GM21737 (cell line): ENCODE results near the gene HOXB5.

Experiments used
- ATAC-seq: cut with Tn5 transposase; IDR thresholded peaks from one replicate; pipeline ENCODE4 v1.9.1; 2021; ENCODE audit warnings: mild to moderate bottlenecking, moderate library complexity; ENCODE audit not compliant: unreplicated experiment

HOXB5 gene

GRCh38 chr17:48593126-48593829 is at the start of gene HOXB5:
TSS of gene HOXB5 (minus strand) at chr17:48593779. CDS start at chr17:48593682, 97 bp downstream.
- no peak for ATAC-seq

GRCh38 chr17:48642843-48643696 is 49.5 kb upstream of the HOXB5 start:
- ATAC-seq: no peak

- ATAC-seq: no peak
These were observed 48.7 kb upstream of the HOXB5 start for GRCh38 chr17:48642059-48642842.

- no peak for ATAC-seq
These were observed 48.0 kb upstream of the HOXB5 start for GRCh38 chr17:48641541-48642058.

GRCh38 chr17:48640858-48641180 is 47.2 kb upstream of the HOXB5 start:
- ATAC-seq: no peak

- ATAC-seq: no peak
These were observed 46.6 kb upstream of the HOXB5 start for GRCh38 chr17:48639982-48640857.

GRCh38 chr17:48639136-48639535 is 45.6 kb upstream of the HOXB5 start:
- ATAC-seq: no peak

GRCh38 chr17:48637323-48638260 is 44.0 kb upstream of the HOXB5 start:
- ATAC-seq: no peak

GRCh38 chr17:48636177-48637018 is 42.8 kb upstream of the HOXB5 start:
- no peak for ATAC-seq

- ATAC-seq: no peak
These were observed 41.1 kb upstream of the HOXB5 start for GRCh38 chr17:48634493-48635208.

- no peak for ATAC-seq
These were observed 39.7 kb upstream of the HOXB5 start for GRCh38 chr17:48633266-48633677.

GRCh38 chr17:48632579-48633265 is 39.1 kb upstream of the HOXB5 start:
- no peak for ATAC-seq

- ATAC-seq: no peak
These were observed 38.4 kb upstream of the HOXB5 start for GRCh38 chr17:48631693-48632578.

GRCh38 chr17:48630925-48631692 is 37.5 kb upstream of the HOXB5 start:
- ATAC-seq: no peak
